HG02943 (cell line): ENCODE measurements around the gene NIFK.
"Not testable (repeated sequence)": the region's sequence is repeated elsewhere in the genome, so short reads cannot be mapped to it uniquely, and the experiment has no call there.

Experiments used
- ATAC-seq: cut with Tn5 transposase; IDR thresholded peaks from one replicate; pipeline ENCODE4 v1.9.1; 2021; ENCODE audit warnings: mild to moderate bottlenecking, low read depth, moderate library complexity; ENCODE audit not compliant: unreplicated experiment

NIFK gene

GRCh38 chr2:121735518-121736074 is 1.1 kb downstream of the NIFK start:
- no peak for ATAC-seq

DNA sequence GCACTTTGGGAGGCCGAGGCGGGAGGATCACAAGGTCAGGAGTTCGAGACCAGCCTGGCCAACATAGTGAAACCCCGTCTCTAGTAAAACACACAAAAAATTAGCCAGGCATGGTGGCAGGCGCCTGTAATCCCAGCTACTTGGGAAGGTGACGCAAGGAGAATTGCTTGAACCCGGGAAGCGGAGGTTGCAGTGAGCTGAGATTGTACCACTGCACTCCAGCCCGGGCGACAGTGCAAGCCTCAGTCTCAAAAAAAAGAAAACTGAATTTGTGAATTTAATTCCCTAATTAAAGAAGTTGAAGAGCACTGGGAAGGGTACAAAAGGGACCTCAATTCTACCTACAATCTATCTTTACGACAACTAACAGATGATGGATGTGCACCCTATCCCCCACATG is 2.1 kb downstream of the NIFK start:
- not testable (repeated sequence) for ATAC-seq

- no peak for ATAC-seq
Measured at GRCh38 chr2:121731366-121731765, 5.3 kb downstream of the NIFK start.

GRCh38 chr2:121727950-121728349 is 8.7 kb downstream of the NIFK start:
- ATAC-seq = no peak

DNA sequence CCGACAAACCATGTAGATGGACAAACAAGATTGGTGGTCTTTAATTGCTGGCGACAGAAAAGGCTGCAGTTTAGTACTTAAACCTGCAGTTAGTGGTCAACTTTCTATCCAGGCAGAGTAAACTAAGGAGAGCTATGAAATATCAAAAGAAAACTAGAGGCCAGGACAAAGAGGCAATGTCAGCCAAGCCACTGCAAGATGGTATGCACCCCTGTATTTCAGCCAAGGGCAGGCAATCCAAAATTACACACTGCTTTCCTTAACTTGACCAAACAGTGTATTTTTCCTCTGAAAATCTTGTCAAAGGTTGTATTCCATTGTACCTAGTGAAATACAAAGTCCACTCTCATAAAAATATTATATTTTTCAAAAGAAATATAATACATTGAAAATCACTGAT is 9.3 kb downstream of the NIFK start:
- ATAC-seq = no peak

- ATAC-seq = no peak
Measured at GRCh38 chr2:121723316-121723715, 13.4 kb downstream of the NIFK start.

DNA sequence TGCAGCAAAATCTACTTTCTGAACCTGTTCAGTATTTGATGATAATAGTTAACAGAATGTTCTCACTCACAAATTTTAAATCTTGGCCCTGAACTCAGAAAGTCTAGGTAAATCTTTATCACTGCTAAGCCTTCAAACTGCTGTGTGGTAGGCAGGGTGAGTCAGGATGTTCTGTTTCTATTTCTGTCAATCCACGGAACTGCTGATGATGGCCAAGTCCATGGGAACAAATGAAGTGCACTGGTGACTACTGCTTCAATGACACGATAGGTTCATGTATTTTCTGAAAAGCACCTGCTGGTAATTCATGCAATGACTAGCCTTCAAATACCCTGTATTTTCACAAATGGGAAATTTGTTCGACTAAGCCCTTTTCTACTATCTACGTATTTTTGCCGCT is 14.2 kb downstream of the NIFK start:
- ATAC-seq = no peak

- ATAC-seq = no peak
Measured at GRCh38 chr2:121721926-121722325, 14.7 kb downstream of the NIFK start.

DNA sequence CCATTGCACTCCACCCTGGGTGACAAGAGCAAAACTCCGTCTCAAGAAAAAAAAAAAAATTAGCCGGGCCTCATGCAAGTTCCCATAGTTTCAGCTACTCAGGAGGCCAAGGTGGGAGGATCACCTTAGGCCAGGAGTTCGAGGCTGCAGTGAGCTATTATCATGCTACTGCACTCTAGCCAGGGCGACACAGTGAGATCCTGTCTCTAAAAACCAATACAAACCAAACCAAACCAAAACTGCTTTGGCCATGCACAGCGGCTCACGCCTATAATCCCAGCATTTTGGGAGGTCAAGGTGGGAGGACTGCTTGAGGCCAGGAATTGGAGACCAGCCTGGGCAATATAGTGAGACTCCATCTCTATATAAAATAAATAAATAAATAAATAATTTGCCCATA is 19.1 kb downstream of the NIFK start:
- ATAC-seq = no peak

GRCh38 chr2:121716126-121716525 is 20.5 kb downstream of the NIFK start:
- ATAC-seq = no peak

DNA sequence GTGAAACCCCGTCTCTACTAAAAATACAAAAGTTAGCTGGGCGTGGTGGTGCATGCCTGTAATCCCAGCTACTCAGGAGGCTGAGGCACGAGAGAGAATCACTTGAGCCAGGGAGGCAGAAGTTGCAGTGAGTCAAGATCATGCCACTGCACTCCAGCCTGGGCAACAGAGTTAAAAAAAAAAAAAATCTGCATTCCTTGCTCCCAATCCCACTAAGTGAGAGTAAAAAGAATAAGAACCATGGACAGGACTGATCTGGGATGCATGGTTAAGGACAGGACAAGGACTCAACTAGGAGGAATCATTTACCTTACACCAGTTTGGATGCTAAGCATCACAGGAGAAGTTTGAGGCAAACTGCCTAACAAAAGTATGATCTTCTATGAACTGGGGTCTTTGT is 25.2 kb downstream of the NIFK start:
- ATAC-seq = not testable (repeated sequence)

- no peak for ATAC-seq
Measured at GRCh38 chr2:121710470-121711170, 26.1 kb downstream of the NIFK start.

DNA sequence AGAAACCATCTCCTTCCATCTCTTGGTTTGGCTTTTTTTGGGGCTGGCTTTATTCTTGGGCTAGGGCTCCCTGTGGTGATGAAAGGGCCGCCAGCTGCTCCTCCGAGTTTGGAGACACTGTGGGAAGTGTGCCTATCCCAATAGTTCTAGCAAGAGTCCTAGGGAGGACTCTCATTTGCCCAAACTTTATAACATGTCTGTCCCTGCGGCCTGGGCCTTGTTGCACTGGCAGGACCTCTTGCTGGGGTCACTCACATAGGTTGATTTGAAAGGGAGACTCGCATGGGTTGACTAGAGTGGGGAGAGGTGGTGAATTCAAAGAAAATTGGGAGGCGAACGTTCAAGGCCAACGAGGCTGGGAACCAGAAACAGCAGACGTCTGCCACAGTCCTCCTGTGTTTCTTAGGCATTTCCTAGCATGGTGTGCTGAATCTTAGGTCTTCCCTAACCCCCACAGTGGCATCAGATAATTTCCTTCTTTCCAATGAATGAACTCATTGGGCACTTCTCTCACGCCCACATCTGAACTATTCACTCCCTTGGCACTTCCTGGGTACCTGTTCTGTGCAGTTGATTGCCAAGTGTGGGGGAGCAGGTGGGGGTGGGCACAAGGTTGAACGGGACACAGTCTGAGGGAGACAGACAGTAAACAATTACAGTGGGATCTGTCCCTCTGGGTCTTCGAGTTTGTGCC is 26.8 kb downstream of the NIFK start:
- ATAC-seq = no peak

DNA sequence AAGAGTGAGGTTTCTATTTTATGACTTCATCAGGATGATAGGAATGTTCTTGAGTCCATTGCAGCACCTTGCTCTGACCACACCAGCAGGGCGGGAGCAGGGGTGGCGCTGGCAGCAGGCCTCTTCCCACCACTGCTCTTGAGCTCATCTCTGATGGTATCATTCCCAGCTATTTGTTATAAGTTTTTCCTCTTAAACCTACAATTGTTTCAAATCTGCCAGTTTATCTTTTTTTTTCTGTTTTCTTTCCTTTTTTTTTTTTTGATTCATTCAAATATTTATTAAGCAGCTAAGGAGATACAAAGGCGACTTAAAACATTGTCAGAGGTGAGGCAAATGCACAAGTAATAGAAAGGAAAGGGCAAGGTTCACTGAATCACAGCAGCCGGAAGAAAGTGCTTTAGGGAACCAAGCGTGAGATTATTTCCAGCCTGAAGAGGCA is 28.7 kb downstream of the NIFK start:
- no peak for ATAC-seq

GRCh38 chr2:121707344-121707919 is 29.2 kb downstream of the NIFK start:
- ATAC-seq = no peak

DNA sequence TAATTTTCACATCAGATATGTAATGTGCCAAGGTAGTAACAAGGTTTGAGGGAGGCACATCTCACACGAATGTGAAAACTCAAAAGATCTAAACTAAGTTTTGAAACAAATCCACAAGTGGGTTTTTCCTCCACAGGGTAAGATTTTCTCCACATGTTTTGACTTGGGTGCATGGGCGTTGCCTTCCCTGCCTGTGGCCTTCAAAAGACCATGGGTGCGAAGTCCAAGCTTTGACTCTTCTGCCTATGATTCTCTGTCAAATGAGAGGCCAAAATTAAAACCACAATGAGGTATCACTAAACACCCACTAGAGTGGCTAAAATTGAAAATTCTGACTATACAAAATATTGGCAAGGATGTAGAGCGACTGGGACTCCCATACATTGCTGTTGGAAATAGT is 30.7 kb downstream of the NIFK start:
- no peak for ATAC-seq

- ATAC-seq = no peak
Measured at GRCh38 chr2:121705390-121705789, 31.3 kb downstream of the NIFK start.

DNA sequence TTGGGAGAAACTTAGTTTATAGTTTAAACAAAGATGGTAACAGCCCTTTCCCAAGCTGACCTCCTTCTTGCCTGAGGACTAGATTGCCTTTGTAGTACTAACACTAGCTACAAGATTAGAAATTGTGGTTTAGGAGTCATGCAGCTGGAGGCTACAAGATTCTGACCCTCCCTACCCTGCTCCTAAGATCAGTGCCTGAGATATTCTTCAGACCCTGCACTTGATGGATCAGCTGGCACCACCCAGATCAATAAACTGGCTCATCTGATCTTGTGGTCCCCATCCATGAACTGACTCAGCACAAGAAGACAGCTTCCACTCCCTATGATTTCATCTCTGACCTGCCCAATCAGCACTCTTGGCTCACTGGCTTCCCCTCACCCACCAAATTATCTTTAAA is 34.9 kb downstream of the NIFK start:
- ATAC-seq = not testable (repeated sequence)

GRCh38 chr2:121699421-121700333 is 37.0 kb downstream of the NIFK start:
- peak; percentile 98 for ATAC-seq

GRCh38 chr2:121698318-121698930 is 38.3 kb downstream of the NIFK start:
- no peak for ATAC-seq
